IgD-negative memory B cell (primary cell): ENCODE measurements around the gene SRRD. TPM values are rescaled to one million over a fixed set of nuclear protein-coding genes. Genes with fewer than 3 reads are reported as not detected.
"Not testable (repeated sequence)": the region's sequence is repeated elsewhere in the genome, so short reads cannot be mapped to it uniquely, and the experiment has no call there.

Experiments used
- H3K27ac Mint-ChIP-seq, 3 donors: one replicate each; pipeline ENCODE4 v1.8.0; 2020 to 2022; ENCODE audit warnings: mild to moderate bottlenecking in 3 of 3, mixed read lengths in 3 of 3, moderate library complexity in 1 of 3
- H3K27me3 Mint-ChIP-seq: one replicate; pipeline ENCODE4 v1.8.0; 2021; ENCODE audit warnings: mixed read lengths
- H3K36me3 Mint-ChIP-seq: one replicate; pipeline ENCODE4 v1.8.0; 2020; ENCODE audit warnings: mild to moderate bottlenecking, mixed read lengths
- H3K4me1 Mint-ChIP-seq, 3 donors: one replicate each; pipeline ENCODE4 v1.8.0; 2020 to 2022; ENCODE audit warnings: mixed read lengths in 3 of 3, mild to moderate bottlenecking in 1 of 3
- H3K4me3 Mint-ChIP-seq, 4 donors: one replicate each; pipeline ENCODE4 v1.8.0; 2020 to 2022; ENCODE audit warnings: mild to moderate bottlenecking in 4 of 4, mixed read lengths in 4 of 4, moderate library complexity in 3 of 4
- H3K9me3 Mint-ChIP-seq, 3 donors: one replicate each; pipeline ENCODE4 v1.8.0; 2020 to 2021; ENCODE audit warnings: mixed read lengths in 3 of 3, mild to moderate bottlenecking in 1 of 3
- polyA plus RNA-seq: library from polyadenylated mRNA; unstranded; fragments of 300-500 nt; fragmentation: Illumina TruSeq; gene quantifications from one replicate; pipeline ENCODE4 v1.2.3, GENCODE V29; 2021

SRRD gene, protein sequence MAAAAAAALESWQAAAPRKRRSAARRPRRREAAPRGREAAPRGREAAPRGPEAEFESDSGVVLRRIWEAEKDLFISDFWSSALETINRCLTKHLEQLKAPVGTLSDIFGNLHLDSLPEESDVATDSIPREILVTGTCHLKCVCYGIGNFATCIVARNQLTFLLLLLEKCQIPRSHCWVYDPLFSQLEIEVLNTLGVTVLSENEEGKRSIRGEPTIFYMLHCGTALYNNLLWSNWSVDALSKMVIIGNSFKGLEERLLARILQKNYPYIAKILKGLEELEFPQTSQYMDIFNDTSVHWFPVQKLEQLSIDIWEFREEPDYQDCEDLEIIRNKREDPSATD
- polyA plus RNA-seq: 23.1 TPM

DNA sequence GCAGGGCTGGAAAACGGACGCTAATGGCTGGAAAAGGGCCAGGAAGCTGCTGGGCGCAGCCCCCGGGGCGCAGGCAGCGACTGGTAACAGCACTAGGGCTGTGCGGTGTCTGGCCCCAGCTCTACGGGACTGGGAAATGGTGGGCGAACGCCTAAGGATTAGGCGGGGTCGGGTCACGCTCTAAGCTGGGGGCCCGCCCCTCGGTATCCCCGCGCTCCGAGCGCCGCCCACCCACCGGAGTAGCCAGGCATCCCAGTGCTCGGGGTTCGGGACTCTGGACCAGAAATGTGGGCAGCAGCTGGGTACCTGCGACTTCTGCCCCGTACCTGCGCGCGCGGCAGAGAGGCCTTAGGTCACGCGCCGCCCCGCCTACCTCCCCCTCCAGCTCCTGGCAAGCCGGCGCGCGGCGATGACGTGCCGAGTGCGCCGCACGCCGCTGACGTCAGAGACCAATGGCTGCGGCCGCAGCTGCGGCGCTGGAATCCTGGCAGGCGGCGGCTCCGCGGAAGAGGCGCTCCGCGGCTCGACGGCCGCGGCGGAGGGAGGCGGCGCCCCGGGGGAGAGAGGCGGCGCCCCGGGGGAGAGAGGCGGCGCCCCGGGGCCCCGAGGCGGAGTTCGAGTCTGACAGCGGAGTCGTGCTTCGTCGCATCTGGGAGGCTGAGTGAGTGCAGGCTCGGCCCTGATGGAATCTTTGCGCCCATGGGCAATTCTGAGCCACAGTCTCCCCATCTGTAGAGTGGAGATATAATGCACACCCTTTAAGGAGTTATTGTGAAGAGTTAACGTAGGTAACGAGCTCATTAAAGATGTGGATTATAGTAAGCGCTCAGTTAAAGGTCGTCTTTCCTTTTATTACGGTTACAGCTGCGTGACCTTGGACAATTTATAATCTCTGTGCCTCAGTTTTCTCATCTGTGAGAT, at the start of gene SRRD, which contains the start of gene HPS4:
Gene SRRD (plus strand): TSS at position 439 of the 921 bp plus-strand sequence. CDS start 14 bp downstream, at position 453.
Gene HPS4 (minus strand): TSS at position 345 of the 921 bp plus-strand sequence. CDS start 2,021 bp downstream, outside the sequence.
- H3K9me3 Mint-ChIP-seq: no peaks in the 10 kb centered on the region
- H3K4me3 Mint-ChIP-seq: peak within 1 kb of the TSS; percentile 90 to 97 (median 94)
- H3K4me1 Mint-ChIP-seq: peaks cover 44 to 55% (median 45%) of the 10 kb centered on the region in 3 donors
- H3K36me3 Mint-ChIP-seq: peaks cover 1% of the 10 kb centered on the region
- no peaks in the 10 kb centered on the region for H3K27me3 Mint-ChIP-seq
- peak within 1 kb of the TSS; percentile 95 to 98 (median 97) for H3K27ac Mint-ChIP-seq

GRCh38 chr22:26435327-26436093, 48.2 kb upstream of the SRRD start:
- H3K4me3 Mint-ChIP-seq: no peak overlapping the region
- no peaks in the 10 kb centered on the region for H3K9me3 Mint-ChIP-seq
- no peaks in the 10 kb centered on the region for H3K27me3 Mint-ChIP-seq
- H3K4me1 Mint-ChIP-seq: peaks cover 27 to 36% (median 36%) of the 10 kb centered on the region in 3 donors
- H3K36me3 Mint-ChIP-seq: peaks cover 4% of the 10 kb centered on the region
- H3K27ac Mint-ChIP-seq: no peak overlapping the region

DNA sequence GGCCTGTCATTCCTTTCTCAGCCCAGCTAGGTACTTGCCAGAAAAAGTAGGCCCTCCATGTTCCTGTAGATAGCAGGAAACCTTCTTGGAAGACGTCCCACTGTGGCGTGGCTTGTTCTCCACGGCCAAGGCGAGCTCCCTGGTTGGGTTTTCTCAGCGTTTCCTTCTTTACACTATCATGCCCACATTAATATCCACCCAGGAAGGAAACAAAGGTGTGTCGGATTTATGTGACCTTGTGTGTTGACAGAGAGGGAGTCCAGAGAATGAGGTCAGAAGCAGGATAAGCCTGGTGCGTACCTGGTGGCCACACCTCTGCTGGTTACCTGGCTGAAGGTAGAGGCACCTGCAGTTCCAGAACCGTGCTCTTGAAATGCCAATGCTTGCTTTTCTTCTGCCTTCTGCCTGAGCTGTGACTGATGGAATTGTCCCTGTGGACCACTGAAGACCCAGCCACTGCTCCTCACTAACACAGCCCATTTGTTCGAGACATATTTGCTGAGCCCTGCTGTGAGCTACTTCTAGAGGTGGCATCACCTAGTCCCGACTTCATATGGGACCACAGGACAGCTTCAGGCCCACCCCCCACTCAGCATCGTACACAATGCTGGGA, 46.7 kb upstream of the SRRD start:
- no peak overlapping the region for H3K4me3 Mint-ChIP-seq
- H3K36me3 Mint-ChIP-seq: peaks cover 4% of the 10 kb centered on the region
- H3K9me3 Mint-ChIP-seq: no peaks in the 10 kb centered on the region
- H3K27me3 Mint-ChIP-seq: no peaks in the 10 kb centered on the region
- no peak overlapping the region for H3K27ac Mint-ChIP-seq
- H3K4me1 Mint-ChIP-seq: peaks cover 16 to 26% (median 25%) of the 10 kb centered on the region in 3 donors

GRCh38 chr22:26437694-26438392, 45.8 kb upstream of the SRRD start:
- H3K36me3 Mint-ChIP-seq: peaks cover 4% of the 10 kb centered on the region
- H3K9me3 Mint-ChIP-seq: no peaks in the 10 kb centered on the region
- peaks cover 8 to 19% (median 17%) of the 10 kb centered on the region in 3 donors for H3K4me1 Mint-ChIP-seq
- no peaks in the 10 kb centered on the region for H3K27me3 Mint-ChIP-seq
- peak overlapping the region in 1 of 3 donors; percentile 47 for H3K27ac Mint-ChIP-seq
- H3K4me3 Mint-ChIP-seq: no peak overlapping the region

- not testable (repeated sequence) for H3K9me3 Mint-ChIP-seq, H3K27me3 Mint-ChIP-seq, H3K36me3 Mint-ChIP-seq, H3K4me3 Mint-ChIP-seq, H3K27ac Mint-ChIP-seq
- H3K4me1 Mint-ChIP-seq: peaks cover 6 to 18% (median 15%) of the 10 kb centered on the region in 3 donors
These were observed 44.9 kb upstream of the SRRD start for GRCh38 chr22:26438776-26439175.

GRCh38 chr22:26439559-26439958, 44.1 kb upstream of the SRRD start:
- H3K9me3 Mint-ChIP-seq: no peaks in the 10 kb centered on the region
- H3K4me1 Mint-ChIP-seq: peaks cover 6 to 18% (median 15%) of the 10 kb centered on the region in 3 donors
- no peaks in the 10 kb centered on the region for H3K27me3 Mint-ChIP-seq
- H3K4me3 Mint-ChIP-seq: no peak overlapping the region
- H3K36me3 Mint-ChIP-seq: peaks cover 4% of the 10 kb centered on the region
- no peak overlapping the region for H3K27ac Mint-ChIP-seq

DNA sequence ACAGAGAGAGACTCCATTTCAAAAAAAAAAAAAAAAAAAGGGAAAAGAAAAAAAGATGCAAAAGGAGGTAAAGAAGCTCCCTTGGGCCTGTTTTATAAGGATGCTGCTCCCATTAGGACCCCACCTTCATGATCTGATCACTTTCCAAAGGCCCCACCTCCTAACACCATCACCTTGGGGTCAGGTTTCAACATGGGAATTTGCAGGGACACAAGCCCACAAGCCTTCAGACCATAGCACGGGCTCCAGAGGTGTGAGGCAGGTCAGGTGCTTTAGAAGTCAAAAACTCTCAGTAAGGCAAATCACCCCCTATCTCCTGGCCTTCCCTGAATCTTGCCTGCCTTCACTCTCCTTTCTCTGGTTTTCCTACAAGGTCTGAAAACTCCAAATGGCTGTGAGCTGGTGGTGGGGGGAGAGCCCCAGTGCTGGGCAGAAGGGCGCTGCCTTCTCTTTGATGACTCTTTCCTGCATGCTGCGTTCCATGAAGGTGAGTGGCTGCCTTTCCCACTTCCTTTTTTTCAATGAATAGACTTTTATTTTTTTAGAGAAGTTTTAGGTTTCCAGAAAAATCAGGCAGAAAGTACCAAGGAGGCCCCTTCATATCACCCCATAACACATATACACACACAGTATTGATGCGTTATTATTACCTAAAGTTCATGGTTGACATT, 41.5 kb upstream of the SRRD start:
- Mint-ChIP-seq H3K4me1 (peaks cover 0 to 5% (median 1%) of the 10 kb centered on the region in 3 donors), H3K4me3 (no peak overlapping the region), H3K27ac (peak overlapping the region in 1 of 3 donors; percentile 39), H3K27me3 (no peaks in the 10 kb centered on the region), H3K9me3 (no peaks in the 10 kb centered on the region), H3K36me3 (no peaks in the 10 kb centered on the region)

DNA sequence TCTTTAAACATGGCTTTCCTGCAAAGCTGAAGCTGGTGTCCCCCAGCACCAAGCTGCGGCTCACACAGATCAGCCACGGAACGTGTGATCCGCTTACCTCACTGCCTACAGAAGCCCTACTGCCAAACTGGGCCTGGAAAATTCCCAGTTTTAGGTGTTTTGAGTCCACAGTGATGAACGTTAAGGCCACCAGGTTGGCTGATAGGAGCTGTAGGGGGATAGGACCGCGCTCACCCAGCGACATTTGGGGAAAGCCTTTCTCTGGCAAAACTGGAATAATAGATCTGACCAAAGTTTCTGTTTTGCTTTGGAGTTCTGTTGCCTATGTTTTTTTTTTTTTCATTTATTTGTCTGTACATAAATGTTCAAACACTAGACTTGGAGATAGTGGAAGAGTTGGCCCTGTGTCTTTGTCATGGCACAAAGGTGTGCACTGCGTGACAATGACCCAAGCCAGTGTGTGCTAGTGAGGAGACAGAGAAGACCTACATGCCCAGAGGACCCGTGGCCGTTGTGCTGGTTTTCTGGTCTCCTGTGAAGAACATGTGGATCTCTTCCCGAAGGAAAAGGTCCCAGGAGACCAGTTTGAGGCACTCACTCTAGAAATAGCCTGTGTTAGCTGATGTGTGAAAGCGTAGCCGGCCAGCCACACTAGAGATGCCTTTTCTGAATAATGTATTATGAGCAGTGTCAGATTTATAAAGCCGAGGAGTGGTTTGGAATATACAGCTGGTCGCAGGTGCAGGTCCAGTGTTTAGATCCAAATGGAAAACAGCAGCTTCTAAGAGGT, 39.6 kb upstream of the SRRD start:
- Mint-ChIP-seq H3K27ac (no peak overlapping the region), H3K4me3 (no peak overlapping the region), H3K4me1 (peaks cover 0 to 1% (median 1%) of the 10 kb centered on the region in 3 donors), H3K36me3 (no peaks in the 10 kb centered on the region), H3K9me3 (no peaks in the 10 kb centered on the region), H3K27me3 (no peaks in the 10 kb centered on the region)

DNA sequence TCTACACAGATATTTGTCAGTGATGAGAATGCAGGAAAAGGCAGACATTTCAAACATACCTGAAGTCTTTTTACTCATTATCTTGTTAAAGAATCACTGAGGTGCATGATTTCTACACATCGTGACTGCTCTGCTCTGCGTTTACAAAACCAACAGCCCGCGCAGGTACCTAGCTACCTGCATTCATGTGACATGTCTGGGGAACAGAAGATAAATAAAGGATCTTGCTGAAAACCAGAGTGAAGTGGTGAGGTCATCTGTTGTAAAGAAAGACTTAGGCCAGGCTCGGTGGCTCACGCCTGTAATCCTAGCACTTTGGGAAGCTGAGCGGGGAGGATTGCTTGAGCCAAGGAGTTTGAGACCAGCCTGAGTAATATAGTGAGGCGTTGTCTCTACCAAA, 38.9 kb upstream of the SRRD start:
- Mint-ChIP-seq H3K36me3 (no peaks in the 10 kb centered on the region), H3K27ac (no peak overlapping the region)

GRCh38 chr22:26445577-26446275, 38.0 kb upstream of the SRRD start:
- Mint-ChIP-seq H3K4me3 (no peak overlapping the region), H3K36me3 (no peaks in the 10 kb centered on the region), H3K27me3 (no peaks in the 10 kb centered on the region), H3K9me3 (no peaks in the 10 kb centered on the region), H3K4me1 (peaks cover 0 to 1% (median 0%) of the 10 kb centered on the region in 3 donors), H3K27ac (peak overlapping the region in 1 of 3 donors; percentile 50)

More for the DNA sequence above, 38.9 kb upstream of the SRRD start:
- Mint-ChIP-seq H3K9me3 (no peaks in the 10 kb centered on the region), H3K4me3 (no peak overlapping the region), H3K27me3 (no peaks in the 10 kb centered on the region), H3K4me1 (peaks cover 0 to 1% (median 1%) of the 10 kb centered on the region in 3 donors)

GRCh38 chr22:26446808-26447515, 36.7 kb upstream of the SRRD start:
- Mint-ChIP-seq H3K27me3 (no peaks in the 10 kb centered on the region), H3K27ac (no peak overlapping the region), H3K4me1 (peaks cover 0 to 1% (median 0%) of the 10 kb centered on the region in 3 donors), H3K4me3 (no peak overlapping the region), H3K9me3 (no peaks in the 10 kb centered on the region), H3K36me3 (no peaks in the 10 kb centered on the region)
